OCI-LY7 (cell line): ENCODE results near the gene CDK19.

ENCODE experiments used
- EZH2phosphoT487 ChIP-seq: fragments of 200-600 bp; sonication (generic); IDR thresholded peaks from 2 replicates; pipeline ENCODE4 v1.6.1; 2018; ENCODE audit warnings: low read depth, borderline replicate concordance, mild to moderate bottlenecking, mixed run types, antibody characterized with exemption, low read length, moderate library complexity, mixed read lengths
- TF ChIP-seq, protein P1 (sequence below): fragments of 200-600 bp; sonication (generic); conservative IDR thresholded peaks from 2 replicates; pipeline ENCODE4 v1.5.1; 2014; ENCODE audit warnings: mild to moderate bottlenecking, antibody characterized with exemption, low read length, moderate library complexity, mixed read lengths

DNA sequence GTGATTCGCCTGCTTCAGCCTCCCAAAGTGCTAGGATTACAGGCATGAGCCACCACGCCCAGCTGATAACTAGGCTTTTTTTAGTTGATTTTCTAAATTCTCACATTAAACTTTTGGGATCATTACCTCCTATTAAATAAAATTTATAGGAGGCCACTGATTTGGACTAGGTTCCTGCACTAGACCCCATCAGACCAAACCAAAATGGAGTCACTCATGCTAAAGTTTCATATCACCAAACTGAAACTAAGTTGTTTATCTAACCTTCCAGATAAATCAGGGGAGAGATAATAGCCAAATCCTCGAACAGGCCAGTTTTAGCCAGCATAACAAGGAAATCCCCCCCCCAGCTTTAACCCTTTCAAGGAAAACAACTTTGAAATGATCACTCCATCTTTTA, 240.5 kb downstream of the CDK19 start:
- TF ChIP-seq, protein P1, sequence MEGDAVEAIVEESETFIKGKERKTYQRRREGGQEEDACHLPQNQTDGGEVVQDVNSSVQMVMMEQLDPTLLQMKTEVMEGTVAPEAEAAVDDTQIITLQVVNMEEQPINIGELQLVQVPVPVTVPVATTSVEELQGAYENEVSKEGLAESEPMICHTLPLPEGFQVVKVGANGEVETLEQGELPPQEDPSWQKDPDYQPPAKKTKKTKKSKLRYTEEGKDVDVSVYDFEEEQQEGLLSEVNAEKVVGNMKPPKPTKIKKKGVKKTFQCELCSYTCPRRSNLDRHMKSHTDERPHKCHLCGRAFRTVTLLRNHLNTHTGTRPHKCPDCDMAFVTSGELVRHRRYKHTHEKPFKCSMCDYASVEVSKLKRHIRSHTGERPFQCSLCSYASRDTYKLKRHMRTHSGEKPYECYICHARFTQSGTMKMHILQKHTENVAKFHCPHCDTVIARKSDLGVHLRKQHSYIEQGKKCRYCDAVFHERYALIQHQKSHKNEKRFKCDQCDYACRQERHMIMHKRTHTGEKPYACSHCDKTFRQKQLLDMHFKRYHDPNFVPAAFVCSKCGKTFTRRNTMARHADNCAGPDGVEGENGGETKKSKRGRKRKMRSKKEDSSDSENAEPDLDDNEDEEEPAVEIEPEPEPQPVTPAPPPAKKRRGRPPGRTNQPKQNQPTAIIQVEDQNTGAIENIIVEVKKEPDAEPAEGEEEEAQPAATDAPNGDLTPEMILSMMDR, result no peak
- no peak for TF ChIP-seq EZH2phosphoT487
